ENCODE data around the gene YARS2. TPM values are rescaled to one million over a fixed set of nuclear protein-coding genes. Genes with fewer than 3 reads are reported as not detected.

Gene YARS2
- total and polyA plus RNA-seq, 9 of the 15 experiments (the other 6 are each of a cell fraction or from before 2014, with no cell fraction given): 15.2 to 40.9 (median 28.7) TPM

- TF ChIP-seq IRF1 (CRISPR knock-in tag; IDR thresholded peaks at IDR 0.05; ENCODE audit: borderline replicate concordance) (no peak), CHD2 (IDR thresholded peaks at IDR 0.05; ENCODE audit: low read depth, low read length) (no peak), STAG1 (CRISPR knock-in tag; IDR thresholded peaks at IDR 0.05; ENCODE audit: borderline replicate concordance) (no peak), HSF4 (CRISPR knock-in tag; IDR thresholded peaks at IDR 0.05; ENCODE audit: borderline replicate concordance) (no peak), ZNF224 (CRISPR knock-in tag; IDR thresholded peaks at IDR 0.05) (no peak), ZNF133 (CRISPR knock-in tag; IDR thresholded peaks at IDR 0.05) (no peak), MCM2 (IDR thresholded peaks at IDR 0.05; ENCODE audit: low read depth) (no peak), ZFPM2 (CRISPR knock-in tag; IDR thresholded peaks at IDR 0.05) (no peak)
- TF ChIP-seq, protein P1, sequence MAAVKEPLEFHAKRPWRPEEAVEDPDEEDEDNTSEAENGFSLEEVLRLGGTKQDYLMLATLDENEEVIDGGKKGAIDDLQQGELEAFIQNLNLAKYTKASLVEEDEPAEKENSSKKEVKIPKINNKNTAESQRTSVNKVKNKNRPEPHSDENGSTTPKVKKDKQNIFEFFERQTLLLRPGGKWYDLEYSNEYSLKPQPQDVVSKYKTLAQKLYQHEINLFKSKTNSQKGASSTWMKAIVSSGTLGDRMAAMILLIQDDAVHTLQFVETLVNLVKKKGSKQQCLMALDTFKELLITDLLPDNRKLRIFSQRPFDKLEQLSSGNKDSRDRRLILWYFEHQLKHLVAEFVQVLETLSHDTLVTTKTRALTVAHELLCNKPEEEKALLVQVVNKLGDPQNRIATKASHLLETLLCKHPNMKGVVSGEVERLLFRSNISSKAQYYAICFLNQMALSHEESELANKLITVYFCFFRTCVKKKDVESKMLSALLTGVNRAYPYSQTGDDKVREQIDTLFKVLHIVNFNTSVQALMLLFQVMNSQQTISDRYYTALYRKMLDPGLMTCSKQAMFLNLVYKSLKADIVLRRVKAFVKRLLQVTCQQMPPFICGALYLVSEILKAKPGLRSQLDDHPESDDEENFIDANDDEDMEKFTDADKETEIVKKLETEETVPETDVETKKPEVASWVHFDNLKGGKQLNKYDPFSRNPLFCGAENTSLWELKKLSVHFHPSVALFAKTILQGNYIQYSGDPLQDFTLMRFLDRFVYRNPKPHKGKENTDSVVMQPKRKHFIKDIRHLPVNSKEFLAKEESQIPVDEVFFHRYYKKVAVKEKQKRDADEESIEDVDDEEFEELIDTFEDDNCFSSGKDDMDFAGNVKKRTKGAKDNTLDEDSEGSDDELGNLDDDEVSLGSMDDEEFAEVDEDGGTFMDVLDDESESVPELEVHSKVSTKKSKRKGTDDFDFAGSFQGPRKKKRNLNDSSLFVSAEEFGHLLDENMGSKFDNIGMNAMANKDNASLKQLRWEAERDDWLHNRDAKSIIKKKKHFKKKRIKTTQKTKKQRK (IDR thresholded peaks at IDR 0.05; ENCODE audit: borderline replicate concordance, low read depth, low read length): no peak
Measured at GRCh38 chr12:32698285-32698684, 57.4 kb downstream of the YARS2 start (continued).

Measured in K562 (cell line).